Measurements from ENCODE around the gene SYCE3.

- TF ChIP-seq CTCF (IDR thresholded peaks at IDR 0.05; ENCODE audit: low read depth, low read length), result no peak
- no peak for TF ChIP-seq EZH2phosphoT487 (IDR thresholded peaks at IDR 0.05; ENCODE audit: low read depth)
Measured at GRCh38 chr22:50585238-50585637, 22.5 kb upstream of the SYCE3 start.

Measured in OCI-LY3 (cell line).